Measurements from ENCODE around the gene IPO13.

- TF ChIP-seq POLR2A (IDR thresholded peaks at IDR 0.05) (no peak), CTCF (IDR thresholded peaks at IDR 0.05) (no peak)
Observed at GRCh38 chr1:43978264-43978550, 31.5 kb downstream of the IPO13 start.

All from upper lobe of left lung (tissue), 4 donors.